BE2C (cell line): ENCODE data around the gene GHDC.

Source experiments
- DNase-seq: peaks from one replicate; pipeline ENCODE4 v3.0.0-alpha.2; 2020
- H3K27me3 ChIP-seq: fragments of 250-450 bp; sonication (Bioruptor Pico); 2 replicates; pipeline ENCODE4 v1.5.1; 2020; ENCODE audit warnings: mild to moderate bottlenecking
- H3K36me3 ChIP-seq: fragments of 250-450 bp; sonication (Bioruptor Pico); 2 replicates; pipeline ENCODE4 v1.5.1; 2020; ENCODE audit warnings: mild to moderate bottlenecking
- H3K4me1 ChIP-seq: fragments of 250-450 bp; sonication (Bioruptor Pico); 2 replicates; pipeline ENCODE4 v1.5.1; 2020
- H3K4me3 ChIP-seq: 2 replicates; pipeline ENCODE4 v1.5.1; 2011; ENCODE audit warnings: low read depth, low read length
- H3K9me3 ChIP-seq: fragments of 250-450 bp; sonication (Bioruptor Pico); 2 replicates; pipeline ENCODE4 v1.5.1; 2020
- CTCF ChIP-seq: IDR thresholded peaks from 2 replicates; pipeline ENCODE4 v1.5.1; 2012; ENCODE audit warnings: mild to moderate bottlenecking, low read depth, low read length

GHDC gene

GRCh38 chr17:42171831-42172230, 22.5 kb downstream of the GHDC start:
- Histone ChIP-seq H3K9me3 (no peaks in the 10 kb centered on the region), H3K27me3 (no peaks in the 10 kb centered on the region), H3K36me3 (peaks cover 19% of the 10 kb centered on the region), H3K4me1 (no peaks in the 10 kb centered on the region), H3K4me3 (no peak overlapping the region)
- no peak for TF ChIP-seq CTCF
- no peak for DNase-seq

GRCh38 chr17:42169351-42169750, 24.9 kb downstream of the GHDC start:
- H3K36me3 ChIP-seq = peaks cover 9% of the 10 kb centered on the region
- H3K4me3 ChIP-seq = no peak overlapping the region
- no peak for DNase-seq
- H3K9me3 ChIP-seq = no peaks in the 10 kb centered on the region
- H3K4me1 ChIP-seq = no peaks in the 10 kb centered on the region
- TF ChIP-seq CTCF = no peak
- no peaks in the 10 kb centered on the region for H3K27me3 ChIP-seq

GRCh38 chr17:42167807-42168206, 26.5 kb downstream of the GHDC start:
- Histone ChIP-seq H3K27me3 (no peaks in the 10 kb centered on the region), H3K9me3 (no peaks in the 10 kb centered on the region), H3K36me3 (peaks cover 8% of the 10 kb centered on the region), H3K4me3 (no peak overlapping the region), H3K4me1 (no peaks in the 10 kb centered on the region)
- TF ChIP-seq CTCF = no peak
- DNase-seq = no peak

- no peak for TF ChIP-seq CTCF
These were observed 28.0 kb downstream of the GHDC start for GRCh38 chr17:42166196-42166763.

DNA sequence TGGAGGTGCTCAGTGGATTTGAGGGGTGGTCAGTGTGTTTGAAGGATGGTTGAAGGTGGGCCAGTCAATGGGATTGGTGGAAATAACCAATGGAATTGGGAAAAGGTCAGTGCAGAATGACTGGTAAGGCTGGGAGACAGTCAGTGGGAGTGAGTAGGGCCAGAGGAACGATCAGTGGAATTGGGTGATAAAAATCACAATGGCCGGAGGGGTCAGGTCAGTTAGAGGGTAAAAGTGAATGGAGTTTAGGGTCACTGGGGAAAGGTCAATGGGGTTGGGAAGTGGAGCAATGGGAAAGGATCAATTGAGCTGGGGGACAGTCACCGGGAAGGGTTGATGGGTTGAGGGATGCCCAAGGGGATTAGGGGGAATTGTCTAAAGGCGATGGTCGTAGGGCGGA, 28.5 kb downstream of the GHDC start:
- Histone ChIP-seq H3K27me3 (no peaks in the 10 kb centered on the region), H3K36me3 (peaks cover 6% of the 10 kb centered on the region), H3K4me3 (no peak overlapping the region), H3K9me3 (no peaks in the 10 kb centered on the region), H3K4me1 (peaks cover 5% of the 10 kb centered on the region; the same call in 1 of the 2 replicates)
- TF ChIP-seq CTCF = no peak
- no peak for DNase-seq

More at GRCh38 chr17:42166196-42166763, 28.0 kb downstream of the GHDC start:
- H3K36me3 ChIP-seq = peaks cover 6% of the 10 kb centered on the region
- no peak overlapping the region for H3K4me3 ChIP-seq
- H3K4me1 ChIP-seq = peaks cover 3% of the 10 kb centered on the region; the same call in 1 of the 2 replicates
- H3K27me3 ChIP-seq = no peaks in the 10 kb centered on the region
- no peaks in the 10 kb centered on the region for H3K9me3 ChIP-seq
- no peak for DNase-seq

DNA sequence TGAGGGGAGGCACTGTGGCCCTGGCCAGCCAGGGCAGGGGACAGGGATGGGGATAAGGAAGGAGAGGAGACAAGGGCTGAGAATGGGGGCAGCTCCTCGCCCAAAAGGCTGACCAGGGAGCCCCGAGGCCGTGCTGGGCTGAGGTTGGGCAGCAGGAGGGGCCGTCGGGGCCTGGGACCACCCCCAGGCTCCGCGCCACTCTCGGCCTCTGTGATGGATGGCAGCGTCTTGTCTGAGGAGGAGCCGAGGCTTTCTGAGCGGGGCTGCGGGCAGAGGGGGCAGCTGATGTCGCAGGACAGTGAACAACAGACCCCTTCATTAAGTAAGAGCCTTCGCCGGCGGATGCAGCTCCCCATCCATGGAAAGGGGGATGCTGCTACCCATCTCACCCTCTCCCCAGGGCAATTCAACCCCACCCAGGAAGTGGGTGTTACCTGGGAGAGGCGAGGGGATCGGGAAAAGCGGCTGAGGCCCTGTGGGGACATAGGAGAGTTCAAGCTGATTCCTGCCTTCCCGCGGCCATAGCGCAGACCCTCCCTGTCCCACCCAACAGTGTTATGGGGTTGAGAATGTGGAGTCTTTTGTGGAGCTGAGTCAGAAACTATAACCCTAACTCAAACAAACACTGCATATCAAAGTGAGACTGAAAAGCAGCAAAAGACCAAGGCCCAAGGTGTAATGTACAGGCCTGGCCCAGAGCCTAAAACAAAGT, 30.4 kb downstream of the GHDC start:
- peaks cover 11% of the 10 kb centered on the region for H3K4me1 ChIP-seq
- H3K27me3 ChIP-seq = no peaks in the 10 kb centered on the region
- H3K4me3 ChIP-seq = no peak overlapping the region
- DNase-seq = no peak
- H3K9me3 ChIP-seq = no peaks in the 10 kb centered on the region
- TF ChIP-seq CTCF = no peak
- H3K36me3 ChIP-seq = no peaks in the 10 kb centered on the region; the same call in 1 of the 2 replicates
